Glomerular endothelial cell (primary cell): ENCODE measurements around the gene ARPC2. TPM values are rescaled to one million over a fixed set of nuclear protein-coding genes. Genes with fewer than 3 reads are reported as not detected.
"Not testable (repeated sequence)": the region's sequence is repeated elsewhere in the genome, so short reads cannot be mapped to it uniquely, and the experiment has no call there.

Experiments
- DNase-seq: peaks from one replicate; pipeline ENCODE4 v3.0.0-alpha.2; 2011; ENCODE audit warnings: low read depth, low spot score; ENCODE audit errors: extremely low read depth
- total RNA-seq: library from RNA; depleted of rRNA; stranded (reverse); fragments of >200 nt; gene quantifications from 2 replicates; pipeline ENCODE4 v1.2.3, GENCODE V29; 2015

The ARPC2 gene
- 530 and 644 TPM in 2 replicates for total RNA-seq

- DNase-seq = no peak
Measured at GRCh38 chr2:218216674-218217359, at the start of gene ARPC2. TSS of gene ARPC2 (plus strand) at chr2:218217189. CDS start at chr2:218217471, 282 bp downstream.

- no peak for DNase-seq
Measured at GRCh38 chr2:218168016-218168415, 49.0 kb upstream of the ARPC2 start.

DNA sequence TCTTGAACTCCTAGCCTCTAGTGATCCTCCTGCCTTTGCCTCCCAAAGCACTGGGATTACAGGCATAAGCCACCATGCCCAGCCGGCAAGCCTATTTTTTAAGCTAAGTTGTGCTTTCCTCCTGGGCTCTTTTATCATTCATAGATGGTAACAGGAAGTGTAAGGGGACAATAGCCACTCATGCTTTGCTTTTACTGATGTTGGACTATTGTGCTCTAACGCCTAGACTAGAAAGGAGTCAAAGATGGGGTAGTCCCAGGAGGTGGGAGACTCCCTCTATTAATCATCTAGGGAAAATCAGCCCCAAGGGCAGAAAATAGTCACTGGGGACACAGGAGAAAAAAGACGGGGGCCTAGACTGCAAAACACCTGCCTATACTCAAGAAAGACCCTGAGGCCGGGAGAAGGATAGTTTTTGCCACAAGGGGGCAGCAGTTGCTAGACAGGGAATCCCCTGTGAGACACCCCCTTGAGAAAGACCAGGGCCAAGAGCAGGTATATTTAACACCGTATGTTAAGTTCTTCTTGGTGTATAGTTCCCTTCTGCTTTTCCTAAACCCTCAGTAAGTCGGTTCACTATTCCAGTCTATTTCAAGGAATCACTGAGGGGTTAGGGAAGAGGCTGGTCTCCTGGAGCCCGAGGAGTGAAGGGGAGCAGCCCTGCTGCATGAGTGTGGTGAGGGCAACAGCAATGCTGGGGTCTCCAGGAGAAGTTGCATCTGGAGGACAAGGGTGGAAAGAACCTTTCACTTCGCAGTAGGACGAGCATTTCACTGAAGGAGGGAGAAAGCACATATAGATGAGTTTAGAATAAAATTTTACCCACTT lies 48.1 kb upstream of the ARPC2 start:
- DNase-seq = no peak

- DNase-seq = no peak
Measured at GRCh38 chr2:218169757-218170546, 47.0 kb upstream of the ARPC2 start.

GRCh38 chr2:218171744-218172143 lies 45.2 kb upstream of the ARPC2 start:
- DNase-seq = not testable (repeated sequence)

- DNase-seq = no peak
Measured at GRCh38 chr2:218172845-218173244, 44.1 kb upstream of the ARPC2 start.

DNA sequence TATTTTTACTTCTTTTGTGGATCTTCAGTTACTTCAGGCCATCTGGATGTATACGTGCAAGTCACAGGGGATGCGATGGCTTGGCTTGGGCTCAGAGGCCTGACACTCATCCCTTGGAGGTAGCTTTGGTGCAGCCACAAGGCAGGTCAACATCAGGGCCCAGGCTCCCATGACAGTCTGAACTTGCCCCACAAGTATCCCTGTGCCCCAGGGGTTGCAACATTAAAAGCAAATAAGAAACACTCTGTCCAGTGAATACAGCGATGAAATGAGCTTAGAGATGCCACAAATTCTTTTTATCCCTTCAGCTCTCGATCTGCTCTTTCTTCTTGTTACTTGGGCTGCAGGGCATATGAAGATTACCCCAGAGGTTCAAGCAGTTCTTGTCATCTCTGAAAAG lies 37.2 kb upstream of the ARPC2 start:
- DNase-seq = no peak

DNA sequence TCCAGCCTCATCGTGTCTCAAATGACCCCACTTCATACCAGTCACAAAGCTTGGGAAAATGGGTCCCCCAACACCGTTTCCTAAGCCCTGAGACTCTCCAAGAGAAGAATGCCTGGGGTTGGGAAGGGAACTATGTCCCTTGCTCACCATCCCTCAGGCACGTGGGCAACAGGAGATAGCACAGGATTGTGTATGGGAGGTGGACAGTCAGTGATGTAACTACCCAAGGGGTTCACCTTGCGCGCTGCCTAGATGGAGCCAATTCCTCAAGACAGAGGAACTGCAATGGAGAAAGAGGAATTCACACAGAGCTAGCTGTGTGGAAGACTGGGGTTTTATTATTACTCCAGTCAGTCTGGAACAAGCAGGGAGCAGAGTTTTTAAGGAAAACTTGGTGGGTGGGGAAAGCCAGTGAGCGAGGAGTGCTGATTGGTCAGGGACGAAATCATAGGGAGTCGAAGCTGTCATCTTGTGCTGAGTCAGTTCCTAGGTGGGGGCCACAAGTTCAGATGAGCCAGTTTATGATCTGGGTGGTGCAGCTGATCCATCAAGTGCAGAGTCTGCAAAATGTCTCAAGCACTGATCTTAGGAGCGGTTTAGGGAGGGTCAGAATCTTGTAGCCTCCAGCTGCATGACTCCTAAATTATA lies 36.4 kb upstream of the ARPC2 start:
- DNase-seq = no peak

DNA sequence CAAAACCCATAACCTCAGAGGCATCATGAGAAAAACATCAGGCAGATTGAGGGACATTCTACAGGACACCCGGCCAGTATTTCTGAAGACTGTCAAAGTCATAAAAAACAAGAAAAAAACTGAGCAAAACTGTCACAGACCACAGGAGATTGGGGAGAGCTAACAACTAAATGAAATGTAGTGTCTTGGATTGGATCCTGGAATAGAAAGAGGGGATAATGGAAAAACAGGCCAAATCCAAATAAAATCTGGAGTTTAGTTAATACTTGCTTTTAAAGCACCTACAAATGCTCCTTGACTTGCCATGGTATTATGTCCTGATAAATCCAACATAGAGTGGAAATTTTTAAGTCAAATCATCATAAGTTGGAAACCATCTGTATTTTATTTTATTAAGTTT lies 32.7 kb upstream of the ARPC2 start:
- DNase-seq = no peak

DNA sequence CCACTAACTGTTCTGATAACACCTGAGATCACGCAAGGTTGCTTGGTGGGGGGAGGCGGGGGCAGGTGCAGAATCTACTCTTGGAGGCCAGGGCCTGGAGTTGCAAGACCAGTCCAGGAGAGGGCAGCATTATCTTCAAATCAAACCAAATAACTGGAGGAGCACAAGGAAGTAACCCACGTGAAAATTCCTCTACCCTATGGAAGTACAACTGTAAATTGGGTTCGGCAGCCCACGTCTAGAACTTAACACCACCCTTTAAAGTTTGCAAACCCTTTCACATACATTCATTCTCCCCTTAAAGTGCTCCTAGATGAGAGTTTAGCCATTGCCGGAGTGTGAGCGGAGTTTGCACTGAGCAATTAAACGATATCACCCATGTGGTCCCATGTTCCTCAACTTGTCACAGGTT lies 30.6 kb upstream of the ARPC2 start:
- peak; percentile 44 for DNase-seq

- no peak for DNase-seq
Measured at GRCh38 chr2:218186876-218187275, 30.1 kb upstream of the ARPC2 start.

DNA sequence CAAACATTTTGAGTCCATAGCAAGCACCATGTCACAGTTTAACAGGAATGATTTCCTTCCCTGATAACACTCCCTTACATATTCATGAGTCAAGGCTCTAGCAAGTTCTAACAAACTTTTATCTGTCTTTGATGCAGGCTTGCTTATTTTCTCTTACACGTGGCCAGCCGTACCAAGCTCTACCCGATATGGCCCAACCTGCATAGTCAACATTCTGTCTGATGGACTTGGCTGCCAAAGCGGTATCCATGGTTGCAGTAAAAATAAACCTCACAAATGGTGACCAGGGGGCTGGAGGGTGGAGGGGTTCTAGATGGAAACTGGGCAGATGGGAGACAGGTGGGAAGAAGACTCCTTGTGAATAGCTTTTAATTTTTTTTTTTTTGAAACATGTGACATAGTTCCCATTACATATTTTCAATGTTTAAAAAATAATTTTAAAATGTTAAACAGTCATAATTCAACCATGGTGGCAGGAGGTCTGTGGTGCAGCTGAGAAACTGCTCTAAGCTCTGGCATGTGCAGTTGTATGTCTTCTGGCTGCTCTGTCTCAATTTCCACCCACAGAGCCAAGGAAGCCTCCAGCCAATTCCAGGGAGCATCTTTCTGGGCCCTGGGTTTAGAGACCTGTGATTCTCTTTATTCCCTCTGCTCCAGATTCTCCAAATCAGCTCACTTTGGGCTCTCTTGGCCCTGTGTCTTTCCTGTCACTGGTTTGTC lies 29.5 kb upstream of the ARPC2 start:
- no peak for DNase-seq

GRCh38 chr2:218188528-218188927 lies 28.5 kb upstream of the ARPC2 start:
- no peak for DNase-seq

- no peak for DNase-seq
Measured at GRCh38 chr2:218192902-218193430, 24.0 kb upstream of the ARPC2 start.

- no peak for DNase-seq
Measured at GRCh38 chr2:218193701-218194100, 23.3 kb upstream of the ARPC2 start.

DNA sequence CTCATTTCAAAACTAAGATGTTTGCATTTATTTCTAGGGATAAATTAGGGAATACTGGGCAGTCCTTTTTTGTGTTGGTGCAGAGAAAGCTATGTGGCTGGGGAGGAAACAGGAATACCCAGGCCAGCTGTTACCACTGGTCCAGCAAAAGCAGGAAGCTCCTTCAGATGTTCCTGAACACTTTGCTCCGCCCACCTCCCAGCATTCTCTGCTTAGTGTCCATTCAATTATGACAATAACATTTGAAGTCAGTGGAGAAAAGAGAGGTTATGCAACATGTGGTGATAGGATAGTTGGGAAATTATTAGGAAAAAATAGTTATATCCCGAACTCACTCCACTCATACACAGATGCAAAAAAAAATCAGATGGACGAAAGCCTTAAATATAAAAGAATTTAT lies 22.1 kb upstream of the ARPC2 start:
- no peak for DNase-seq

GRCh38 chr2:218196974-218197373 lies 20.0 kb upstream of the ARPC2 start:
- DNase-seq = no peak

- no peak for DNase-seq
Measured at GRCh38 chr2:218202266-218202665, 14.7 kb upstream of the ARPC2 start.

DNA sequence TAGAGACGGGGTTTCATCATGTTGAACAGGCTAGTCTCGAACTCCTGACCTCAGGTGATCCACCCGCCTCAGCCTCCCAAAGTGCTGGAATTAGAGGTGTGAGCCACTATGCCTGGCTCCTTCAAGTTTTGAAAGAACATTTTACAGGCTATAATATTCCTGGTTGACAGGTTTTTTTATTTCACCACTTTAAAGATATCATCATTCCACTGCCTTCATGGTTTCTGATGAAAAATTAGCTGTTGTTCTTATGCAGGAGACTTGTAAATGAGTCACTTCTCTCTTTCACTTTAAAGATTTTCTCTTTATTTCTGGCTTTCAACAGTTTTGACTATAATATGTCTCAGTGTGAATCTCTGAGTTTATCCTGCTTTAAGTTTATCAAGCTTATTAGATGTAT lies 7.9 kb upstream of the ARPC2 start:
- no peak for DNase-seq

DNA sequence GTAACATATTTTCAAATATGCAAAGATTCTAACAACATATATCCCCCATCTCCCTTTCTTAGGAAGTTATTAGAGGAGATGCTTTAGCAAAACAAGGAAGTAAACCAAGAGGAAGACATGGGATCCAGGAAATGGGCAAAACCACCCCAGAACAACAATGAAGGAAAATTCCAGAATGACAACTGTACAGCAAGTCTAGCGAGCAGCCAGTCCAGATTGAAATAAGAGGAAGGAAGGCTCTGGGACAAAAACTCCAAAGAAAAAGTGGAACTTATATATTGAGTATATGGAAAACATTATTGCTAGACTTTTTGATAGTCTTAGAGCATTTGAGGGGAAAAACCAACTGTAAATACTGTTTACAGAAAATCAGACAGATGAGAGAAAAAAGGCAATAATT lies 2.9 kb upstream of the ARPC2 start:
- DNase-seq = no peak
